ENCODE results near the gene MBNL3.

Gene MBNL3

GRCh38 chrX:132413459-132413858, 75.4 kb downstream of the MBNL3 start:
- DNase-seq = no peak

DNA sequence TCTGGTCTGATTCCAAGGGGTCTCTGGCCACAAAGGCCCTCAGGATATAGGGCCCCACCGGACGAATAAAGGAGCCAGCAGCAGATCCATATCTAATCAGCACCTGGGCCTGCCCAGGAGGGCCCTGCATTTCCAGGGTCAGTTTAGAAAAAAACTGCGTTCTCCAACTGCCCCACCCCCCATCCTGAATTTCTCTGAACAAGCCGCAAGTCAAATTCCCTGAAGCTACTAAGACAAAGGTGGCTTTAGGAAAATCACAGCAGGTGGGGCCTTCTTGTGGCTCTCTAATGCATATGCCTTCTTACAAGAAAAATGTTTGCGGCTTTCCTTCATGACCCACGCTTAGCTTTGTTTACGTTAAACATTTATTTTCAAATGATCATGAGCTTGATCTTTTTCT, 76.6 kb downstream of the MBNL3 start:
- DNase-seq = no peak

DNA sequence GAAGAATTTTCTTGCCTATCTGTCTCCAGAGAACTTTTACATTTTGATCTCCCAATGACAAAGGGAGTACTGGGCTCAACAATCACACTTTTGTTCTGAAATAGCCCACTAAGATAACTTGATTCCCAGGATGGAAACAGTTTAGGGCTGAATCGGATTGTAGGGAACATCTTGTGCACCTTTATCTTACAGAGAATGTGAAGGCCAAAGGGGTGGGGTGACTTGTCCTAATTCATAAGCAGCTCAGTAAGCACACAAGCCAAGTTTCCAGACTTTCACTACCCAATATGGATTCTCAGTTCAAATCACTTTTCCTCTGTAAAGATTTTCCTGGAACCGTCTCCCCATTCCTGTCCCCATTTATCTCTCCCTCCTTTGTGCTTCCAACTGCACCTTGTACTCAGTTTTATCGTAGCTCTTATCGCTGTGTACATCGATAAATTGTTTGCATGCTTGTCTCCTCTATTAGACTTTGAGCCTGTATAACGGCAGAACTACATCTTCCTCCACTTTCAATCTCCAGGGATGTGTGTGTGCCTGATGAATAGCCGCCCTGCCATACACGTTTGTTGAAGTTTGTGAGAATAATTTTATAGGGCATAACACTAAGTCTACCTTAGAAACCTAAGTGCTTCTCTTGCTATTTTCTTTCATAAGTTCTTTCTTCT, 77.4 kb downstream of the MBNL3 start:
- DNase-seq = no peak

DNA sequence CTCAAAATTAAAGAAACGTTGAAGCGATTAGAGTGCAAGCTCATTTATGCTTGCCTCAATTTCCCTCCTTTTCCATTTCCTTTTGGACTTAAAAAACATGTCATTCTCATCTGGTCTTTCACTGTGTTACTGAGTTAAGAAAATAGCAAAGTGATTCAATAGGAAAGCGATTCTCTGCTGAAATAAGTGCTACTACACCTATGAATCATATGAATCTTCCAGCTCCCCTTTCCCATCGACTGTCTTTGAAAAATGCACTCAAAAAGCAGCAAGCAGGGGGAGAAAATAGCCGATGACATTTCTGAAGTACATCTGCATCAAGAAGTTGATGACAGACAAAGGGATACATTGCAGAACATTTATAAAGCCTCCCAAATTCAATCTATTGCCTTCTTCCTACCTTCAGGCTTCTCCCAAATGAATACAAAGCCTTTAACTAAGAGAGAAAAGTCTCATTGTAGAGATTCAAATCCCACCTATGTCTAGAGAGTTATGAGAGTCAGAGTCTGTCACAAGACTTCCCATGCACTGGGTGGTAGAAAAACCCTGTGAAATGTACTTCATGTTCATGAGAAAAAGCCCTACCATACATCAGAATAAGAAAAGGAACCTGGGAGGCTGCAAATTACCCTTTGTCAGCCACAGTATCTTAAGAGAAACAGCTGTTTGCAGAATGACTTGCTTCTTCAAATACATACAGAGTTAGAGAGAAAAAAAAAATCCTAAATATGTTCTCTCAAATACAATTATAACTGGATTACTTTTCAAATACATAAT, 78.9 kb downstream of the MBNL3 start:
- no peak for DNase-seq

- peak; percentile 2 for DNase-seq
Measured at GRCh38 chrX:132407691-132408090, 81.1 kb downstream of the MBNL3 start.

DNA sequence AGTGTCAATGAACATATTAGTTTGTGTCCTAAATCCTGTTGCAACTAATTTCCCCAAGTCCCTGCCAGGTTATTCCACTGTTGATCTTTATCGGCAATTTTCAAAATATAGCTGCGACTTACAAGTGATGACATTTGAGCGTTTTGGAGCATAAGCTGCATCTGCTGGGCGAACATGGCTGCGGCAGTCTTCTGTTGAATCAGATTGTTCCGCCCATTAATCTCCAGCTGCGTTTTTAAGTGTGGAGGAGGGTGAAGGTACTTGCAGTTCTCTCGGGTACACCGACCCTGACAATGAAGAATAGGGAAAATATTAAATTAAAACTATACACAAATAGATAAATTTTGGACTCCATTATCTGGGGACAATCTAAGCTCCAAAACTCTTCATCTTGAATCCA, 82.7 kb downstream of the MBNL3 start:
- no peak for DNase-seq

- no peak for DNase-seq
Measured at GRCh38 chrX:132404266-132404665, 84.6 kb downstream of the MBNL3 start.

DNA sequence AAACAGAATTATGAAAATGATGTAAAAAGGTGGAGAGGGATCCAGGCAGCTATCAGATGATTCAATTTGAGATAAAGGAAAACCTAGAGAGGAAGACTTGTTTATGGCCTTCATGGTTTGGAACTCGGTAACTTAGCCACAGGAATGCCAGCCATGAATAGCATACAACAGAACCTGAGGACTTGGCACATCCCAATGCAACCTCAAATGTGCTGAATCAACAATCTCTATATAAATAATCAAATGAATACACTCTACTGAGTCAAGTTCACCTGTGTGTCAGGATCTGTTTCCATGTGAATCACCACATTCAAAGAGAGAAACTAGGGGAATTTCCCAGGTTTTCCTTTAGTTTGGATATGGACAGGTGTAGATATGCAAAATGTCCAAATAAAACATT, 86.9 kb downstream of the MBNL3 start:
- no peak for DNase-seq

GRCh38 chrX:132400706-132401105, 88.1 kb downstream of the MBNL3 start:
- no peak for DNase-seq

- no peak for DNase-seq
Measured at GRCh38 chrX:132395645-132396044, 93.2 kb downstream of the MBNL3 start.

DNA sequence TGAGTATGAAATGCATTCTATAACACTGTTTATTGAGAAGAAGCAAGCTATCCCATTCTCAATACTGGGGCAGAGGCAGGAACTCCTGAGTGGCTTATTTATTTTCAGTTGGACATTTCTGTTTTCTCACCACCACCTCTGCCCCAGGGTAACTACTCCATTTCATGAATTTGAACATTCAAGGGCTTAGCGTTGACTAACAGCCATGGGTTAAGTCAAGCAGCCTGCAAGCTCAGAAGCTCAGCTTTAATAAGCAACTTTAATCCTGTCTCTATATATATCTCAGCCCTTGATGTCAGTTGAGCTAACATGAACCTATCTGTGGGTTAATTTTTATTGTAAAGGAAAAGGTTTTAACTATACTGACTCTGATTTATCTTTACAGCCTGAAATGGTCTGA, 93.8 kb downstream of the MBNL3 start:
- no peak for DNase-seq

DNA sequence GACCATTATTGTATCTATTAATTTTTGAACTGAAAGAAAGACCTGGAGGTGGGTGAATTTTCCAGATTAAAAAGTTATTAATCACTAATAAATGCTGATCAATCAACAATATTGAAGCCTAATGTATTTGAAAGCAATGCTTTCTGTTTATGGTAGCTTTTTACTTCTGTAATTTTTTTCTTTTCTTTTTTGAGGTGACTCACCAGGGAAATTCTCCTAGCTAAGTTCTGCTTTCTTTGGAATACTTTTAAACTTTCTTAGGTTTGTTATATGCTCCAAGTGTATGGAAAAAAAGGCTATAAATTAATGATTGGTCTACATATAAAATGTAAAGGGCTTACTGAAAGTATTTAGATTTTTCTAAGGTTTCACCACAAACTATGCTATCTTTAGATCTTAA, 94.2 kb downstream of the MBNL3 start:
- no peak for DNase-seq

DNA sequence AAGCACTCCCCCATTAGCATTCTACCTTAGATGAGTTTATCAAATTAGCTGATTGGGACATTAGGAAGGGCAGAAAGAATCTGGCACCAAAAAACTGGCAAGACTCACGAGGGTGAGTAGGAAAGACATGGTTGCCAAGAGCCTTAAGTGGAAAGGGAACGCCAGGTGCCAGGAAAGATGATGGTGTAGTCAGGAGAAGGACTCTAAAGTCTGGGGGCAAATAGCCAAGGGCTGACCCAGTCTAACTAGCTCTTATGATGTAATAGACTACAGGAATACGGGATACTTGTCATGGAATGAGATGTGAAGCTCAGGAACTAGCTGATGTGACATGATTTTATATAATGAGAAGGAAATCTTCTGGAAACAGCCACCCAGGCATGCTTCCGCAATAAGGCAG, 94.8 kb downstream of the MBNL3 start:
- no peak for DNase-seq

DNA sequence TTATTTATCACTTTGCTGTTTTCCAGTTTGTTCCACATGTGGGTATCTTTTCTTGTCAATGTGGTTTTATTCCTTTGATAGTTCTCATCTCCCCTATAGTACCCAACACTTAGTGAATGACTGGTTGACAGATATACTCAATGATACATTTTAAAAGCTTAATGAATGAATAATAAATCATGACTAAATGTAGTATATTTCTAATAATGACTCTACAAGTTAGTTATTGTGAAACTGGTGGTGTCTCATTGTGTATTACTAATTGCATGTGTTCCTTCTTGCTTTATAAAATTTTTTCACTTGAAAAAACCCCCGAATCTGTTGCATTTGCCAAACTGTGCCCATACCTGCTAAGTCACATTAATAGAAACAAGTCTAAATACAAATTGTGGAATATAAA, 95.4 kb downstream of the MBNL3 start:
- DNase-seq = no peak

- DNase-seq = no peak
Measured at GRCh38 chrX:132393085-132393484, 95.8 kb downstream of the MBNL3 start.

GRCh38 chrX:132390792-132391191, 98.0 kb downstream of the MBNL3 start:
- no peak for DNase-seq

GRCh38 chrX:132389480-132389879, 99.4 kb downstream of the MBNL3 start:
- DNase-seq = no peak

DNA sequence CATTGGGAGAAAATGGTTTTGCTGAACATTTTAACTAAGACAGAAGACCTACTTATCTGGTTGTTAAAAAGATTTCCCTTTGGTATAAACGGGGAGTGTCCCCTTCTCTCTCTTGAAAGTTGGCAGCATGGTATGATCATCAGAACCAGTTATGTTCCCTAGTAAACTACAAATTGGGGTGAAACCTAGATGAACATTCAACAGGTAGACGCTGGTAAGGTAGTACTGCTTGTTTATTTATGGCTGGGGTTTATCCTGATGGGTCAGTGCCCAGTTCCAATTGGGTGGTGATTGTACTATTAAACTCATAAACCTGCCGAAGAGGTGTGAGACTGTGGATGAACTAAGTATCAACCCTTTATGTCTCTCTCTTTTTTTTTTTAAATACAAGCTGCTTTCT, 100.5 kb downstream of the MBNL3 start:
- DNase-seq = no peak

- no peak for DNase-seq
Measured at GRCh38 chrX:132384301-132384700, 104.5 kb downstream of the MBNL3 start.

GRCh38 chrX:132382068-132382467, 106.8 kb downstream of the MBNL3 start:
- no peak for DNase-seq

DNA sequence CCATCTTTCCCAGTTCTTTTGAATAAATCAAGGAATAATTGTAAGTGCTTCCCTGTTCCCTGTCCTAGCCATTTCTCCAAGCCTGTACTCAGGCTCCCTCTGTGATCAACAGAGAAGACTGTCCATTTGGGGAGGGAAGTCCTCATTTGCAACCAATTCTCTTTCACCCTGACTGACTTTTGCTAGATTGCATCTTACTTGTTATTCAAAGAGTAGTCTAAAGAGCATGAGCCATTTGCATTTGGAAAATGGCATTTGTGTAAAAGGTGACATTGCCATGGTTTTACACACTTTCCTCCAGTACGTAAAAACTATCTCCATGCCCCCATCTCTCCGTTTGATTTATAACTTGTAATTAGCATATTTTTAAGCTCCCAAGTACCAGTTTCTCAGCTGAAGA, 110.6 kb downstream of the MBNL3 start:
- DNase-seq = no peak

DNA sequence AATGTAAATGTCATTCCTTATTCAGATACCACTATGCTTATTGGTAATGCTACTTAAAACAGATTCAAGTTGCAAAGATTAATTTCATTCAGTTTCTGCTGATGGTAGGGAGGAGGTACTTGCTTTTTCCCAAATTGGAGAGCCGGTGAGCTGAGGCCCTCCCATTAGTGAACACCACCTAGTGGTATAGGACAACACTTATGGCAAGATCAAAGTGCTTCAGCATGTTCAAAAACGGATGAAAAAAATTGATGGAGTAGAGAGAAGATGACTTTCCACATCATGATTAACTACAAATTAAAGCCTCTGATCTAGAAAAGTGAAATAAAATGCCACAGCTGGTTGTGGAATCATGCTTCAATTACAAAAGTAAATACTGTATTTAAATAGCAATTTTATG, 112.9 kb downstream of the MBNL3 start:
- DNase-seq = no peak

DNA sequence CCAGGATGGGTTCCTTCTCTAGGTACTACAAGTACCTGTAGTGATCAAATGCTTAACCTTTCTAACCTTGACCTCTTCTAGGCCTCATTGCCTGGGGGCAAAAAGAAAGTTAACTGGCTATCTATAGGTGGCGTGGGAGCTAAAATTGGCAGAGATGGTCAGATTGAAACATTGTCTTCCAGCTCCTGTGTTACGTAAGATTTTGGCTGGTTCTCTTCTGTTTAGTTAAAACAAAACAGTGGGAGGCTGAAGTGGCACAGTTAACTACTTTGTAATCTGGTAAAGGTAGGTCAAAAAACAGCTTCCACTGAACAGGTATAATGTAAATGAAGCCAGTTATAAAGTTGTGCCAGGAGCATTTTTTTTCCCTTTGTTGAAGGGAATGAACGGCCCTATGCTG, 115.2 kb downstream of the MBNL3 start:
- DNase-seq = no peak

DNA sequence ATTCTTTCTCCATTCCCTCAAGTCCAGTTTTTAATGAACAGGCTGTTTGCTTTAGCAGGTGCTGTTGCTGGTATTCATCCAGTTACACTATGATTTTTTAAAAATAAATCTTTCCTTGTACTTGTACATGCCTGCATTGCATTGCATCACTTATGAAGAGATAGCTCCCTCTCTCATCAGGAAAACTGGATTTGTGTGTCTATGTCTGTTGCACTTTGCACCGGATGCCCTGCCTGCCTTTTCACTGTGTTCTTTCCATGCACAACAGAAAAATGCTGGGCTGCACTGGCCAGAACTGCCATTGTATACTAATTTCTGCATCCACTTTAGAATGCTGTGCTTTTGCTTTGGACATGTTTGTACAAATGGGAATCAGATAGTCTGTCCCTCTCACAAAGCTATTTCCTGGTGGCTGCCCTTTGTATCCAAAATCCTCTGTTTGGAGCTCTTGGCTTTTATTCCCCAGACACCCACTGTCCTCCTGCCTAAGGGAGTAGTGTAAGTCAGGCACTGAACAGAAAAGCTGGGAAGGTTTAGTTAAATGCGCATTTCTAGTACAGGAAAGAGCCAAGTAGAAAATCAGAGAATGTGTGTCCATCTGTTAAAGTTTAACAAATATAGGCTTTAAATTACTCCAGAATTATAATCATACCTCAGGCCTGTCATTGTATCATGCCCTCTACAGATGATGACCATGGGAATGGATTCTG, 119.1 kb downstream of the MBNL3 start:
- no peak for DNase-seq
